Measurements from ENCODE around the gene TMEM37. TPM values are rescaled to one million over a fixed set of nuclear protein-coding genes. Genes with fewer than 3 reads are reported as not detected.
A peak's percentile ranks its signal among the peaks of the same experiment; 100 is the strongest.

Gene TMEM37
- total and polyA plus RNA-seq, 9 of the 15 experiments (the other 6 are each of a cell fraction or from before 2014, with no cell fraction given) = 0.03 to 0.64 (median 0.31) TPM; not detected in 1

- POLR2A ChIA-PET = interaction anchor here (0.5 to 0.6 kb wide), 2 partner anchors 10 to 61 kb away, joined by 3 to 5 read pairs; no protein-coding TSS in a partner anchor
- no peak overlapping the region for H2AFZ ChIP-seq (ENCODE audit: low read depth, low read length)
- ATAC-seq (peak; percentile 26; the same call in 1 of the 3 replicates), FAIRE-seq (no peak), DNase-seq (ENCODE audit: extremely low read depth in 1 of 4, low spot score in 3 of 4) (no peak)
- H3K4me1 ChIP-seq (replicated peaks in 1 of 2; ENCODE audit: control insufficient read depth in 2 of 2, insufficient read depth in 2 of 2, low read length in 2 of 2) = peaks cover 0 to under 1% of the 10 kb centered on the region in 2 experiments; a peak in 1 of 5 replicates
- H3K27ac ChIP-seq (ENCODE audit: extremely low read depth, low read depth, low read length) = no peak overlapping the region
- no peaks in the 10 kb centered on the region for H3K9me3 ChIP-seq (replicated peaks; ENCODE audit: control insufficient read depth, insufficient read depth, low read depth, low read length)
- CTCF ChIA-PET (ENCODE audit: low intra/inter-chr PET ratio) = interaction anchor here (1.0 to 4.0 kb wide), 4 partner anchors 67 to 463 kb away, joined by 3 to 56 read pairs (median 7); no protein-coding TSS in a partner anchor
- peaks cover 5 to 52% of the 10 kb centered on the region in 2 experiments; a peak in 4 of 5 replicates for H3K27me3 ChIP-seq (ENCODE audit: control insufficient read depth in 2 of 2, insufficient read depth in 2 of 2, low read length in 2 of 2)
- no peak for TF ChIP-seq ZKSCAN3 (CRISPR knock-in tag; IDR thresholded peaks at IDR 0.05)
- TF ChIP-seq RAD21 (CRISPR knock-in tag; conservative IDR thresholded peaks at IDR 0.05 in 1 of 2, IDR thresholded peaks at IDR 0.05 in 1 of 2) = 0 out of 4 replicates have a peak, but pooled peaks of 1 of the 2 experiments have one; percentile 16
- TF ChIP-seq CTCF (IDR thresholded peaks at IDR 0.05 in 2 of 3, conservative IDR thresholded peaks at IDR 0.05 in 1 of 3; ENCODE audit: insufficient read depth in 2 of 3, low read depth in 1 of 3, low read length in 3 of 3) = 0 out of 6 replicates have a peak, but pooled peaks of 1 of the 3 experiments have one; percentile 8
- no peak for TF ChIP-seq RUNX1 (IDR thresholded peaks at IDR 0.05; ENCODE audit: low read depth)
- H3K9me1 ChIP-seq (ENCODE audit: control insufficient read depth, insufficient read depth, low read length) = no peaks in the 10 kb centered on the region
- 14% methylated on average over 9 of the region's 9 CpGs for WGBS (ENCODE audit: insufficient coverage, low coverage, missing lambda C conversion rate)
- BruUV-seq (replicated peaks) = no TSS peak
- H3K4me3 ChIP-seq = no peak overlapping the region
- no peak overlapping the region for H3K9ac ChIP-seq (ENCODE audit: insufficient read depth in 1 of 2, low read depth in 2 of 2, low read length in 2 of 2)
- intact Hi-C loops (cut with micrococcal nuclease) (loop anchor here (10.0 kb wide), 1 partner anchor 451 kb away; no protein-coding TSS in a partner anchor), in situ Hi-C loops (cut with MboI) (no loop called here)
- no peaks in the 10 kb centered on the region for H3K36me3 ChIP-seq (ENCODE audit: control insufficient read depth, insufficient read depth, low read length)
- H3K79me2 ChIP-seq (ENCODE audit: control insufficient read depth, insufficient read depth, low read length) = no peaks in the 10 kb centered on the region
- no peak overlapping the region for H3K4me2 ChIP-seq (ENCODE audit: insufficient read depth, low read length)
- no peaks in the 10 kb centered on the region; the same call in 1 of the 2 replicates for H4K20me1 ChIP-seq (replicated peaks; ENCODE audit: control insufficient read depth, insufficient read depth, low read length)
These were observed 43.7 kb downstream of the TMEM37 start for GRCh38 chr2:119475225-119475856.

Measured in K562 (cell line).